WTC11 (cell line): ENCODE data around the gene TRIOBP. TPM values are rescaled to one million over a fixed set of nuclear protein-coding genes. Genes with fewer than 3 reads are reported as not detected.

Experiments used
- ATAC-seq: fragments of 200-7000 bp; cut with Tn5 transposase; 2 replicates; pipeline ENCODE4 v1.10.0; 2021; ENCODE audit warnings: mild to moderate bottlenecking, moderate library complexity
- CTCF ChIA-PET: fragments of 300-600 bp; sonication (Branson Sonifier 250); formaldehyde crosslinking; loops from one replicate; lab custom pipeline; 2021; ENCODE audit warnings: antibody characterized with exemption; lab: Charles Lee
- POLR2A ChIA-PET: fragments of 350-600 bp; sonication (Branson Sonifier 250); formaldehyde crosslinking; loops from one replicate; lab custom pipeline; 2021; ENCODE audit warnings: antibody characterized with exemption; lab: Charles Lee
- DNase-seq: peaks from one replicate; pipeline ENCODE4 v3.0.0; 2021; ENCODE audit warnings: low spot score
- H3K27ac Mint-ChIP-seq: 2 replicates; pipeline ENCODE4 v1.8.0; 2021; ENCODE audit warnings: mixed read lengths
- H3K27me3 Mint-ChIP-seq: 2 replicates; pipeline ENCODE4 v1.8.0; 2021; ENCODE audit warnings: low read depth, mild to moderate bottlenecking, moderate library complexity, mixed read lengths
- H3K36me3 Mint-ChIP-seq: 2 replicates; pipeline ENCODE4 v1.8.0; 2021; ENCODE audit warnings: mixed read lengths
- H3K4me1 Mint-ChIP-seq: 2 replicates; pipeline ENCODE4 v1.8.0; 2022; ENCODE audit warnings: mixed read lengths
- H3K4me3 Mint-ChIP-seq: 2 replicates; pipeline ENCODE4 v1.8.0; 2021; ENCODE audit warnings: mild to moderate bottlenecking, moderate library complexity, mixed read lengths
- H3K9me3 Mint-ChIP-seq: 2 replicates; pipeline ENCODE4 v1.8.0; 2021; ENCODE audit warnings: mixed read lengths
- CBFB ChIP-seq: sonication (generic); formaldehyde crosslinking; IDR thresholded peaks from 2 replicates; pipeline ENCODE4 v1.8.1; 2022; ENCODE audit warnings: mild to moderate bottlenecking, low read depth, missing genetic modification reagents
- CTCF ChIP-seq: fragments of 200-600 bp; IDR thresholded peaks from 2 replicates; pipeline ENCODE4 v1.8.0; 2022; ENCODE audit warnings: antibody characterized with exemption
- ELF4 ChIP-seq: sonication (generic); formaldehyde crosslinking; IDR thresholded peaks from 2 replicates; pipeline ENCODE4 v1.8.1; 2022; ENCODE audit warnings: low read depth, mild to moderate bottlenecking, moderate library complexity, missing genetic modification reagents
- FOXP1 ChIP-seq: sonication (generic); formaldehyde crosslinking; IDR thresholded peaks from 2 replicates; pipeline ENCODE4 v1.8.0; 2022; ENCODE audit warnings: missing genetic modification reagents, mild to moderate bottlenecking, moderate library complexity, borderline replicate concordance
- GTF2I ChIP-seq: fragments of 250-450 bp; sonication (Bioruptor Pico); conservative IDR thresholded peaks from 2 replicates; pipeline ENCODE4 v1.4.0; 2021; ENCODE audit warnings: mild to moderate bottlenecking
- JAZF1 ChIP-seq: fragments of 250-450 bp; sonication (Bioruptor Pico); IDR thresholded peaks from 2 replicates; pipeline ENCODE4 v1.9.0; 2021; ENCODE audit warnings: moderate library complexity, mild to moderate bottlenecking, inconsistent platforms
- NFE2L1 ChIP-seq: sonication (generic); formaldehyde crosslinking; IDR thresholded peaks from 2 replicates; pipeline ENCODE4 v1.8.1; 2023; ENCODE audit warnings: missing genetic modification reagents
- NR1H2 ChIP-seq: sonication (generic); formaldehyde crosslinking; IDR thresholded peaks from 2 replicates; pipeline ENCODE4 v1.9.0; 2021; ENCODE audit warnings: mild to moderate bottlenecking, moderate library complexity, missing genetic modification reagents
- NR2C2 ChIP-seq: sonication (generic); formaldehyde crosslinking; IDR thresholded peaks from 2 replicates; pipeline ENCODE4 v1.8.0; 2022; ENCODE audit warnings: mild to moderate bottlenecking, missing genetic modification reagents
- NR3C1 ChIP-seq: sonication (generic); formaldehyde crosslinking; conservative IDR thresholded peaks from 2 replicates; pipeline ENCODE4 v1.8.1; 2023; ENCODE audit warnings: low read depth, mild to moderate bottlenecking, missing genetic modification reagents
- PREB ChIP-seq: sonication (generic); formaldehyde crosslinking; IDR thresholded peaks from 2 replicates; pipeline ENCODE4 v1.8.1; 2022; ENCODE audit warnings: mild to moderate bottlenecking, missing genetic modification reagents, moderate library complexity, borderline replicate concordance
- SMAD4 ChIP-seq: sonication (generic); formaldehyde crosslinking; IDR thresholded peaks from 2 replicates; pipeline ENCODE4 v1.8.0; 2022; ENCODE audit warnings: mild to moderate bottlenecking, missing genetic modification reagents
- SOX15 ChIP-seq: fragments of 250-450 bp; sonication (Bioruptor Pico); IDR thresholded peaks from 2 replicates; pipeline ENCODE4 v1.9.0; 2021; ENCODE audit warnings: mild to moderate bottlenecking
- TP53 ChIP-seq: sonication (generic); formaldehyde crosslinking; IDR thresholded peaks from 2 replicates; pipeline ENCODE4 v1.8.1; 2023; ENCODE audit warnings: mild to moderate bottlenecking, missing genetic modification reagents
- ZNF425 ChIP-seq: fragments of 250-450 bp; sonication (Bioruptor Pico); conservative IDR thresholded peaks from 2 replicates; pipeline ENCODE4 v1.9.0; 2021; ENCODE audit warnings: mild to moderate bottlenecking
- ZNF671 ChIP-seq: fragments of 250-450 bp; sonication (Bioruptor Pico); IDR thresholded peaks from 2 replicates; pipeline ENCODE4 v1.8.0; 2021; ENCODE audit warnings: mild to moderate bottlenecking
- total RNA-seq: library from RNA; stranded (reverse); gene quantifications from 3 replicates; pipeline ENCODE4 v1.2.3, GENCODE V29; 2021
- TF ChIP-seq, protein P1 (sequence below): sonication (generic); formaldehyde crosslinking; IDR thresholded peaks from 2 replicates; pipeline ENCODE4 v1.8.0; 2022; ENCODE audit warnings: mild to moderate bottlenecking, missing genetic modification reagents
- TF ChIP-seq, protein P2 (sequence below): sonication (generic); formaldehyde crosslinking; IDR thresholded peaks from 2 replicates; pipeline ENCODE4 v1.8.0; 2023; ENCODE audit warnings: mild to moderate bottlenecking, missing genetic modification reagents
- TF ChIP-seq, protein P3 (sequence below): sonication (generic); formaldehyde crosslinking; IDR thresholded peaks from 2 replicates; pipeline ENCODE4 v1.8.0; 2022; ENCODE audit warnings: mild to moderate bottlenecking, missing genetic modification reagents
- TF ChIP-seq, protein P4 (sequence below): sonication (generic); formaldehyde crosslinking; IDR thresholded peaks from 2 replicates; pipeline ENCODE4 v1.8.0; 2022; ENCODE audit warnings: mild to moderate bottlenecking, missing genetic modification reagents

The TRIOBP gene
- total RNA-seq, 1 experiment from 2014 or later: 54.0 TPM

DNA sequence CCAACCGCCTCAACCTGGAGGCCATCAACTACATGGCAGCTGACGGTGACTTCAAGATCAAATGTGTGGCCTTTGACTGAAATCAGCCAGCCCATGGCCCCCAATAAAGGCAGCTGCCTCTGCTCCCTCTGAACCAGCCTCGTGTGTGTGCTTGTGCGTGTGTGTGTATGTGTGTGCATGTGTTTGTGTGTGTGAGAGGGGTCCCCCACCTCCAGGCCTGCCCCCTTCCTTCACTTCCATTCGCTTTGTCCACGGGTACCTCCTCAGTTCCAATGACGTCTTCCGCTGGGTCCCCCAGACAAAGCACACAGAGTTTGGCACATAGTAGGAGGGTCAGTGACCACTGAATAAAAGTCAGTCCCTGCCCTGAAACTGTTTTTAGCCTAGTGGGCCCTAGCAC, 17.2 kb upstream of the TRIOBP start:
- TF ChIP-seq NR3C1 (no peak), FOXP1 (CRISPR knock-in tag) (no peak), SOX15 (CRISPR knock-in tag) (no peak), NFE2L1 (CRISPR knock-in tag) (no peak), TP53 (CRISPR knock-in tag) (no peak), NR1H2 (CRISPR knock-in tag) (no peak), JAZF1 (CRISPR knock-in tag) (no peak), CTCF (no peak), ZNF425 (CRISPR knock-in tag) (no peak), NR2C2 (no peak), GTF2I (CRISPR knock-in tag) (no peak), SMAD4 (no peak), ELF4 (CRISPR knock-in tag) (no peak), ZNF671 (CRISPR knock-in tag) (no peak)
- TF ChIP-seq, protein P1, sequence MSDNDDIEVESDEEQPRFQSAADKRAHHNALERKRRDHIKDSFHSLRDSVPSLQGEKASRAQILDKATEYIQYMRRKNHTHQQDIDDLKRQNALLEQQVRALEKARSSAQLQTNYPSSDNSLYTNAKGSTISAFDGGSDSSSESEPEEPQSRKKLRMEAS (CRISPR knock-in tag): no peak
- TF ChIP-seq, protein P2, sequence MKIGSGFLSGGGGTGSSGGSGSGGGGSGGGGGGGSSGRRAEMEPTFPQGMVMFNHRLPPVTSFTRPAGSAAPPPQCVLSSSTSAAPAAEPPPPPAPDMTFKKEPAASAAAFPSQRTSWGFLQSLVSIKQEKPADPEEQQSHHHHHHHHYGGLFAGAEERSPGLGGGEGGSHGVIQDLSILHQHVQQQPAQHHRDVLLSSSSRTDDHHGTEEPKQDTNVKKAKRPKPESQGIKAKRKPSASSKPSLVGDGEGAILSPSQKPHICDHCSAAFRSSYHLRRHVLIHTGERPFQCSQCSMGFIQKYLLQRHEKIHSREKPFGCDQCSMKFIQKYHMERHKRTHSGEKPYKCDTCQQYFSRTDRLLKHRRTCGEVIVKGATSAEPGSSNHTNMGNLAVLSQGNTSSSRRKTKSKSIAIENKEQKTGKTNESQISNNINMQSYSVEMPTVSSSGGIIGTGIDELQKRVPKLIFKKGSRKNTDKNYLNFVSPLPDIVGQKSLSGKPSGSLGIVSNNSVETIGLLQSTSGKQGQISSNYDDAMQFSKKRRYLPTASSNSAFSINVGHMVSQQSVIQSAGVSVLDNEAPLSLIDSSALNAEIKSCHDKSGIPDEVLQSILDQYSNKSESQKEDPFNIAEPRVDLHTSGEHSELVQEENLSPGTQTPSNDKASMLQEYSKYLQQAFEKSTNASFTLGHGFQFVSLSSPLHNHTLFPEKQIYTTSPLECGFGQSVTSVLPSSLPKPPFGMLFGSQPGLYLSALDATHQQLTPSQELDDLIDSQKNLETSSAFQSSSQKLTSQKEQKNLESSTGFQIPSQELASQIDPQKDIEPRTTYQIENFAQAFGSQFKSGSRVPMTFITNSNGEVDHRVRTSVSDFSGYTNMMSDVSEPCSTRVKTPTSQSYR (CRISPR knock-in tag): no peak
- TF ChIP-seq, protein P3, sequence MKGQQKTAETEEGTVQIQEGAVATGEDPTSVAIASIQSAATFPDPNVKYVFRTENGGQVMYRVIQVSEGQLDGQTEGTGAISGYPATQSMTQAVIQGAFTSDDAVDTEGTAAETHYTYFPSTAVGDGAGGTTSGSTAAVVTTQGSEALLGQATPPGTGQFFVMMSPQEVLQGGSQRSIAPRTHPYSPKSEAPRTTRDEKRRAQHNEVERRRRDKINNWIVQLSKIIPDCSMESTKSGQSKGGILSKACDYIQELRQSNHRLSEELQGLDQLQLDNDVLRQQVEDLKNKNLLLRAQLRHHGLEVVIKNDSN (CRISPR knock-in tag): no peak
- no peaks in the 10 kb centered on the region for H3K36me3 Mint-ChIP-seq
- POLR2A ChIA-PET: no interaction called here
- peaks cover 13% of the 10 kb centered on the region for H3K4me1 Mint-ChIP-seq
- no peaks in the 10 kb centered on the region for H3K9me3 Mint-ChIP-seq
- DNase-seq (no peak), ATAC-seq (no peak)
- CTCF ChIA-PET: interaction anchor here (1.0 to 6.8 kb wide), 4 partner anchors 8 to 48 kb away, joined by 3 to 51 read pairs (median 10); no protein-coding TSS in a partner anchor
- H3K4me3 Mint-ChIP-seq: no peak overlapping the region
- no peak overlapping the region for H3K27ac Mint-ChIP-seq
- H3K27me3 Mint-ChIP-seq: peaks cover 18% of the 10 kb centered on the region

GRCh38 chr22:37680191-37680851, 16.5 kb upstream of the TRIOBP start:
- no peak for ATAC-seq
- ChIA-PET POLR2A (interaction anchor here (0.6 kb wide), 1 partner anchor 225 kb away, joined by 3 read pairs; no protein-coding TSS in a partner anchor), CTCF (interaction anchor here (0.6 to 4.0 kb wide), 6 partner anchors 9 to 137 kb away, joined by 3 to 85 read pairs (median 22); partner anchors contain the start of genes GGA1 and PDXP)
- Mint-ChIP-seq H3K9me3 (no peaks in the 10 kb centered on the region), H3K27me3 (peaks cover 18% of the 10 kb centered on the region), H3K27ac (no peak overlapping the region), H3K4me3 (no peak overlapping the region), H3K4me1 (peaks cover 13% of the 10 kb centered on the region), H3K36me3 (no peaks in the 10 kb centered on the region)
- no peak for DNase-seq
- no peak for TF ChIP-seq ZNF425 (CRISPR knock-in tag)
- no peak for TF ChIP-seq CBFB (CRISPR knock-in tag)
- TF ChIP-seq, protein P3 (CRISPR knock-in tag): no peak
- no peak for TF ChIP-seq PREB (CRISPR knock-in tag)
- TF ChIP-seq, protein P4, sequence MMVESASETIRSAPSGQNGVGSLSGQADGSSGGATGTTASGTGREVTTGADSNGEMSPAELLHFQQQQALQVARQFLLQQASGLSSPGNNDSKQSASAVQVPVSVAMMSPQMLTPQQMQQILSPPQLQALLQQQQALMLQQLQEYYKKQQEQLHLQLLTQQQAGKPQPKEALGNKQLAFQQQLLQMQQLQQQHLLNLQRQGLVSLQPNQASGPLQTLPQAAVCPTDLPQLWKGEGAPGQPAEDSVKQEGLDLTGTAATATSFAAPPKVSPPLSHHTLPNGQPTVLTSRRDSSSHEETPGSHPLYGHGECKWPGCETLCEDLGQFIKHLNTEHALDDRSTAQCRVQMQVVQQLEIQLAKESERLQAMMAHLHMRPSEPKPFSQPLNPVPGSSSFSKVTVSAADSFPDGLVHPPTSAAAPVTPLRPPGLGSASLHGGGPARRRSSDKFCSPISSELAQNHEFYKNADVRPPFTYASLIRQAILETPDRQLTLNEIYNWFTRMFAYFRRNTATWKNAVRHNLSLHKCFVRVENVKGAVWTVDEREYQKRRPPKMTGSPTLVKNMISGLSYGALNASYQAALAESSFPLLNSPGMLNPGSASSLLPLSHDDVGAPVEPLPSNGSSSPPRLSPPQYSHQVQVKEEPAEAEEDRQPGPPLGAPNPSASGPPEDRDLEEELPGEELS (CRISPR knock-in tag): no peak
